ENCODE results near the gene HHIP. TPM values are rescaled to one million over a fixed set of nuclear protein-coding genes. Genes with fewer than 3 reads are reported as not detected.

The HHIP gene
- total RNA-seq, 1 donor = 0.72 TPM

- H3K79me2 ChIP-seq (ENCODE audit: insufficient read depth, low read length) = no peaks in the 10 kb centered on the region
- H3K27me3 ChIP-seq (ENCODE audit: insufficient read depth, low read length) = no peaks in the 10 kb centered on the region
- H3K4me1 ChIP-seq (ENCODE audit: insufficient read depth, low read length) = peaks cover 26% of the 10 kb centered on the region
- no peaks in the 10 kb centered on the region for H3K36me3 ChIP-seq (ENCODE audit: insufficient read depth, low read length)
- H4K20me1 ChIP-seq (ENCODE audit: insufficient read depth, low read length) = no peaks in the 10 kb centered on the region
- peak overlapping the region; percentile 8 for H2AFZ ChIP-seq (ENCODE audit: low read length)
- no peak overlapping the region for H3K4me3 ChIP-seq (ENCODE audit: insufficient read depth, low read length)
- no peak overlapping the region for H3K27ac ChIP-seq (ENCODE audit: low read depth, low read length)
- no peak for TF ChIP-seq CTCF (IDR thresholded peaks at IDR 0.05; ENCODE audit: extremely low read depth, low read depth, low read length)
- H3K4me2 ChIP-seq (ENCODE audit: insufficient read depth, low read length) = no peak overlapping the region
- DNase-seq (ENCODE audit: insufficient read length, low spot score, missing footprints) = no peak
- H3K9me3 ChIP-seq (ENCODE audit: low read depth, low read length) = no peaks in the 10 kb centered on the region
These were observed 57.5 kb downstream of the HHIP start for GRCh38 chr4:144703494-144703893.

DNA sequence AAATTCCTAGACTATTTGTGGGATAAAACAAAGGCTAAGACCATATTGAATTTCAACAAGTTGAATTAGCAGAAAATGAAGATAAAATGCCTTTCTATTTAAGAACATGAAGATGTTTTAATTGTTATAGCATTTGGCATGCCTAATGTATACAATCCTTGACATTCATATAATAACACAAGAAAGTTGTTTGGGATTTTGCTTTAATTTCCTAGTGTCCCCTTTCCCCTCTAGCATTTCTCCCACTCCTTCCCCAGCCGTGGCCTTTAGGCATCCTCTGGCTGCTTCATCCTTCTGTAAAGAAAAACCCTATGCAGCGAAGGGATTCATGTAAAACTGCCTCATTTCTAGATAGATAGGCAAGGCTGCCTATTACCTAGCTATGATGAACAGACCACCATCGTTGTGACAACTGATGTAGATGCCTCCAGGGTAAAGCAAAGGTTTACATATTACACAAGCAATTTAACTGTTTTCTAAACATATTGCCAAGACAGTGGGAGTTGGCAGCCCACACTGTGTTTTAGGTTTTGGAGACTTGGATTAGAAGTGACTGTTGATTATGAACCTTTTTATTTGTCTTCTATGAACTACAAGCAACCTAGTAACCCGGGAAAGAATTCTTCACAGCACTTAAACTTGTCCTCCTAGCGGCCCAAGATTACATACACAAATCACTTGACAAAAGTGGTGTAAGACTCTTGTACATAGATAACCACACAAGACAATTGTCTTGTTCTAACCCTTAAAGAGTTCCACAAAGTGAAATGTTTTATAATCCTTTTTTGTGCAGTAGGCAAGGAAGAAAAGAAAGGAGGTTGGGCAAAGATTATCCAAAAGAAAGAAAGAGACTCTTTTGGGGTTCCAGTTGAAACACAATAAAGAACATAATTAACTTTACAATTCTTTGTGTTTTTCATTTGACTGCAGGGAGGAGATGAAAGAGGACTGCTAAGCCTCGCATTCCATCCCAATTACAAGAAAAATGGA, 59.9 kb downstream of the HHIP start:
- no peak overlapping the region for H3K4me2 ChIP-seq (ENCODE audit: insufficient read depth, low read length)
- no peak for TF ChIP-seq CTCF (IDR thresholded peaks at IDR 0.05; ENCODE audit: extremely low read depth, low read depth, low read length)
- peaks cover 33% of the 10 kb centered on the region for H3K4me1 ChIP-seq (ENCODE audit: insufficient read depth, low read length)

DNA sequence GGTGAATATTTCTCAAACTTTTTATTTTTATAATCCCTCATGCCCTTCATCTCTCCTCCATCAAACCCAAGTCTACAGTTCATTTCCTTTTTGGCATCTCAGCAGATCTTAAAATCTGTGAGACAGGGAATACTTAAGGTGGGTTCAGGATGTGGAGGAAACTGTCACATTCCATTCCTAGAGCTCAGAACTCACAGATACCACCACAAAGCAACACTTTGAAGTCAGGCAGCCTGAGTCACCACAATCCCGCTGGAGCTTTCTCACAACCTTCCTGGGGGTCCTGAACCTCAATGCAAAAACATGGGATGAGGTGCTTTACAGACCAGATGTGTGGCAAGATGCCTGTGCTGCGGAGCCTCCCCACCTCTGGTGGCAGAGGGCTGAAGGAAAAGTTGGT, 63.2 kb downstream of the HHIP start:
- Histone ChIP-seq H3K4me1 (ENCODE audit: insufficient read depth, low read length) (peaks cover 26% of the 10 kb centered on the region), H3K36me3 (ENCODE audit: insufficient read depth, low read length) (no peaks in the 10 kb centered on the region), H3K27me3 (ENCODE audit: insufficient read depth, low read length) (no peaks in the 10 kb centered on the region), H4K20me1 (ENCODE audit: insufficient read depth, low read length) (no peaks in the 10 kb centered on the region), H2AFZ (ENCODE audit: low read length) (peak overlapping the region; percentile 18), H3K4me3 (ENCODE audit: insufficient read depth, low read length) (no peak overlapping the region), H3K9me3 (ENCODE audit: low read depth, low read length) (no peaks in the 10 kb centered on the region), H3K27ac (ENCODE audit: low read depth, low read length) (peak overlapping the region; percentile 51), H3K79me2 (ENCODE audit: insufficient read depth, low read length) (no peaks in the 10 kb centered on the region), H3K4me2 (ENCODE audit: insufficient read depth, low read length) (peak overlapping the region; percentile 38)
- DNase-seq (ENCODE audit: insufficient read length, low spot score, missing footprints) = peak; percentile 42
- no peak for TF ChIP-seq CTCF (IDR thresholded peaks at IDR 0.05; ENCODE audit: extremely low read depth, low read depth, low read length)

More for the DNA sequence above, 59.9 kb downstream of the HHIP start:
- DNase-seq (ENCODE audit: insufficient read length, low spot score, missing footprints) = no peak
- no peak overlapping the region for H3K27ac ChIP-seq (ENCODE audit: low read depth, low read length)
- H3K4me3 ChIP-seq (ENCODE audit: insufficient read depth, low read length) = no peak overlapping the region
- no peaks in the 10 kb centered on the region for H3K27me3 ChIP-seq (ENCODE audit: insufficient read depth, low read length)
- H2AFZ ChIP-seq (ENCODE audit: low read length) = no peak overlapping the region
- H3K9me3 ChIP-seq (ENCODE audit: low read depth, low read length) = no peaks in the 10 kb centered on the region
- H4K20me1 ChIP-seq (ENCODE audit: insufficient read depth, low read length) = no peaks in the 10 kb centered on the region
- no peaks in the 10 kb centered on the region for H3K36me3 ChIP-seq (ENCODE audit: insufficient read depth, low read length)
- H3K79me2 ChIP-seq (ENCODE audit: insufficient read depth, low read length) = no peaks in the 10 kb centered on the region

GRCh38 chr4:144709793-144710525, 64.0 kb downstream of the HHIP start:
- no peak overlapping the region for H2AFZ ChIP-seq (ENCODE audit: low read length)
- no peaks in the 10 kb centered on the region for H3K27me3 ChIP-seq (ENCODE audit: insufficient read depth, low read length)
- no peak for TF ChIP-seq CTCF (IDR thresholded peaks at IDR 0.05; ENCODE audit: extremely low read depth, low read depth, low read length)
- DNase-seq (ENCODE audit: insufficient read length, low spot score, missing footprints) = peak; percentile 4
- H3K27ac ChIP-seq (ENCODE audit: low read depth, low read length) = peak overlapping the region; percentile 54
- no peaks in the 10 kb centered on the region for H3K36me3 ChIP-seq (ENCODE audit: insufficient read depth, low read length)
- peaks cover 26% of the 10 kb centered on the region for H3K4me1 ChIP-seq (ENCODE audit: insufficient read depth, low read length)
- H3K4me3 ChIP-seq (ENCODE audit: insufficient read depth, low read length) = no peak overlapping the region
- no peaks in the 10 kb centered on the region for H4K20me1 ChIP-seq (ENCODE audit: insufficient read depth, low read length)
- no peaks in the 10 kb centered on the region for H3K9me3 ChIP-seq (ENCODE audit: low read depth, low read length)
- no peaks in the 10 kb centered on the region for H3K79me2 ChIP-seq (ENCODE audit: insufficient read depth, low read length)
- H3K4me2 ChIP-seq (ENCODE audit: insufficient read depth, low read length) = no peak overlapping the region

All from osteoblast (primary cell).